ENCODE results near the gene WDR19.
"Not testable (repeated sequence)": the region's sequence is repeated elsewhere in the genome, so short reads cannot be mapped to it uniquely, and the experiment has no call there.

Gene WDR19

DNA sequence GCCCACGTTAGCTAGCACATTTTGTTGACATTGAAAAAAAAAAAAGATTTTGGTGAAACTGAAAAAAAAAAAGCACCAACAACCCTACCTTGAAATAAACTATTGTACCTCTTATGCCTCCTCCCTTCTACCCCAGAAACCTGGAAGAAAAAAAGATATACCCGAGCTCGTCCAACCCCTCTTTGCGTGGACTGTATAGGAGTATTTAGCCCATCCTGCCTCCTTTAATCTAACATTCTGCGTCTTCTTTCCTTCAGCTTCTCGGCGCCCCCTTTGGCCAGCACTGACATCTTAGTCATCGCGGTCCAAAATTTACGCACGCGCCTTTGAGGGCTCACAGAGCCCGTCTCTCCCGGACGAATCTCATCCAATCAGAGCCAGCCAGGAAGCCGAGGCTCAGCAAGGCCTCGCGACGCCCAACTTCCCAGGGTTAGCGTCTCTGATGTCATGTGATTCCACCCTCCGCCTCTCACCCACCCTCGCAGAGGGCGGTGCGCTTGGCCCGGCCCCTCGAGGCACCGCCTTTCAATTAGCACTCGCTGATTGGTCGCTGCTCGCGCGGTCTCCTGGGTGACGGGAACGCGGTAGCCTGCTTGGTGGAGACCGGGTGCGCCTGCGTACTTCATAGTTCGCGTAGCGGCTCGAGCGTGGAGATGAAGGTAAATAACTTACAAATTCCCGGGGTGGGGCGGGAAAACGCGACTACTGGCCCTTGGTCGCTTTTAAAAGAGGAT, at the start of gene WDR19:
TSS of gene WDR19 (plus strand) at position 625 of the 734 bp plus-strand sequence. CDS start at position 654, 29 bp downstream.
- TF ChIP-seq, protein P1, sequence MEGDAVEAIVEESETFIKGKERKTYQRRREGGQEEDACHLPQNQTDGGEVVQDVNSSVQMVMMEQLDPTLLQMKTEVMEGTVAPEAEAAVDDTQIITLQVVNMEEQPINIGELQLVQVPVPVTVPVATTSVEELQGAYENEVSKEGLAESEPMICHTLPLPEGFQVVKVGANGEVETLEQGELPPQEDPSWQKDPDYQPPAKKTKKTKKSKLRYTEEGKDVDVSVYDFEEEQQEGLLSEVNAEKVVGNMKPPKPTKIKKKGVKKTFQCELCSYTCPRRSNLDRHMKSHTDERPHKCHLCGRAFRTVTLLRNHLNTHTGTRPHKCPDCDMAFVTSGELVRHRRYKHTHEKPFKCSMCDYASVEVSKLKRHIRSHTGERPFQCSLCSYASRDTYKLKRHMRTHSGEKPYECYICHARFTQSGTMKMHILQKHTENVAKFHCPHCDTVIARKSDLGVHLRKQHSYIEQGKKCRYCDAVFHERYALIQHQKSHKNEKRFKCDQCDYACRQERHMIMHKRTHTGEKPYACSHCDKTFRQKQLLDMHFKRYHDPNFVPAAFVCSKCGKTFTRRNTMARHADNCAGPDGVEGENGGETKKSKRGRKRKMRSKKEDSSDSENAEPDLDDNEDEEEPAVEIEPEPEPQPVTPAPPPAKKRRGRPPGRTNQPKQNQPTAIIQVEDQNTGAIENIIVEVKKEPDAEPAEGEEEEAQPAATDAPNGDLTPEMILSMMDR (conservative IDR thresholded peaks at IDR 0.05; ENCODE audit: low read depth, low read length): peak; percentile 60
- peak within 1 kb of the TSS; percentile 98 for H3K4me3 ChIP-seq (ENCODE audit: low read length)
- DNase-seq (ENCODE audit: low read depth): peak; percentile 98

DNA sequence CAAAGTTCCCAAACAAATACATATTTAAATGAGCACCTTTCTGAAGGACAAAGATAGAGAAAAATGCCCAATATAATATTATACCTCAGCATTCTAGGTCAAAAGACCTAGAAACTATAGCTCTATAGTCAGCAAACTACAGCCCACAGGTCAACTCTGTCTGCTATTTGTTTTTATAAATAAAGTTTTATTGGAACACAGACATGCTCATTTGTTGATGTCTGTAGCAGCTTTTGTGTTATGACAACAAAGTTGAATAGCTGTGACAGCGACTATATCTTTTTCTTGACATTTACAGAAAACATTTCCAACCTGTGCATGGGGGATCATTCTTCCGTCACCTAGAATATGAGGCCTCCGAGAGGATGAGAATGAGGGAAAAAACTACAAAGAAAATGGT, 48.7 kb upstream of the WDR19 start:
- TF ChIP-seq, protein P1 (conservative IDR thresholded peaks at IDR 0.05; ENCODE audit: low read depth, low read length): no peak
- DNase-seq (ENCODE audit: low read depth): no peak
- H3K4me3 ChIP-seq (ENCODE audit: low read length): no peak overlapping the region

DNA sequence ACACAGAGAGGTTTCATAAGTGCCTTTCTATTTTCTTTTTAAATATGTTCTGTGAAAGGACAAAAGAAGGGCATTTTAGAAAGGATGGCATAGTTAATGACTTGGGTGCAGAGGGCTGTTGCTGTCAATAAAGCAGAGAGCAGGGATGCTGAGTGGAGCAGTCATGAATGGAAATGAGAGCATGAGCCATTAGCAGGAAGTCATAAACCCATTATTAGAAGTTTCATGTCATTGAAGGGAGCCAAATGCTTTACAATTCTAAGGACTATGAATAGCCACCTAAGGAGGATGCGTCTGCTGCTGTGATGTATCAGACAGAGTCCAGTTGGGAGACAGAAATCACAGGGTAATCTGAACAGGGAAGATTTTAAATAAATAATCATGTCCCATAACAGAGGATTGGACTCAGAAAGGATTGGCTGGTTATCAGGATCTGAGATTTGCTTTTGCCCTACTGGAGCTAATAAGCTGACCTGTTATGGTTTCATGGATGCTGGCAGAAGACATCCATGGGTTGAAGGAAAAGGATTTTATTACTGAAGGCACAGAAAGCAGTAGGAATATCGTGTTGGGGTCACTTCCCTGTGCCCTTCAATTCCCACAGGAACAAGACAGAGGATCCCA, 47.5 kb upstream of the WDR19 start:
- DNase-seq (ENCODE audit: low read depth): no peak
- TF ChIP-seq, protein P1 (conservative IDR thresholded peaks at IDR 0.05; ENCODE audit: low read depth, low read length): no peak
- peak overlapping the region; percentile 7 for H3K4me3 ChIP-seq (ENCODE audit: low read length)

DNA sequence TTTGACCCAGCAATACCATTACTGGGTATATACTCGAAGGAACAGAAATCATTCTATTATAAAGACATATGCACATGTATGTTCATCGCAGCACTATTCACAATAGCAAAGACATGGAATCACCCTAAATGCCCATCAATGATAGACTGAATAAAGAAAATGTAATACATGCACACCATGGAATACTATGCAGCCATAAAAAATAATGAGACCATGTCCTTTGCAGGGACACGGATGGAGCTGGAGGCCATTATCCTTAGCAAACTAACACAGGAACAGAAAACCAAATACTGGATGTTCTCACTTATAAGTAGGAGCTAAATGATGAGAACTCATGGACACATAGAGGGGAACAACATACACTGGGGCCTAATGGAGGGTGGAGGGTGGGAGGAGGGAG, 44.1 kb upstream of the WDR19 start:
- H3K4me3 ChIP-seq (ENCODE audit: low read length); DNase-seq (ENCODE audit: low read depth): not testable (repeated sequence)

DNA sequence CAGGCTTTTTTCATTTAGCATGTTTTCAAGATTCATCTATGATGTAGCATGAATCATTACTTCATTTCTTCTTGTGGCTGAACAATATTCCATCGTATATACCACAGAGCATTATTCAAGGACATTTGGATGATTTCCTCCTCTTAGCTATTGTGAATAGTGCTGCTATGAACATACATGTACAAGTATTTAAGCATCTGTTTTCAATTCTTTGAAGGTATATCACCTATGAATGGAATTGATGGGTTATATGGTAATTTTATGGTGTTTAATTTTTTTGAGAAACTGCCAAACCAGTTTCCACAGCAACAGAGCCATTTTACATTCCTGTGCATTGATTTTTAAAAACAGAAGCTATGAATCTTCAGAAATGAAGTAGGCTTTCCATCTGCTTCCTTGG, 36.1 kb upstream of the WDR19 start:
- no peak for DNase-seq (ENCODE audit: low read depth)
- TF ChIP-seq, protein P1 (conservative IDR thresholded peaks at IDR 0.05; ENCODE audit: low read depth, low read length): no peak
- H3K4me3 ChIP-seq (ENCODE audit: low read length): no peak overlapping the region

DNA sequence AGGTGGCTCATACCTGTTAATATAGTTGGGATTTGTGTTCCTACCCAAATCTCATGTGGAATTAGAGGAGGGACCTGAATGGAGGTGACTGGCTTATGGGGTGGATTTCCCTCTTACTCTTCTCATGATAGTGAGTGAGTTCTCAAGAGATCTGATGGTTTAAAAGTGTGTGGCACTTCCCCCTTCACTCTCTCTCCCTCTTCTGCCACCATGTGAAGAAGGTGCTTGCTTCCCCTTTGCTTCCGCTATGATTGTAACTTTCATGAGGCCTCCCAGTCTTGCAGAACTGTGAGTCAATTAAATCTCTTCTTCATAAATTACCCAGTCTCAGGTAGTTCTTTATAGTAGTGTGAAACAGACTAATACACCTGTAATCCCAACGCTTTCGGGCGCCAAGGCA, 28.3 kb upstream of the WDR19 start:
- TF ChIP-seq, protein P1 (conservative IDR thresholded peaks at IDR 0.05; ENCODE audit: low read depth, low read length): no peak
- no peak for DNase-seq (ENCODE audit: low read depth)
- H3K4me3 ChIP-seq (ENCODE audit: low read length): no peak overlapping the region

DNA sequence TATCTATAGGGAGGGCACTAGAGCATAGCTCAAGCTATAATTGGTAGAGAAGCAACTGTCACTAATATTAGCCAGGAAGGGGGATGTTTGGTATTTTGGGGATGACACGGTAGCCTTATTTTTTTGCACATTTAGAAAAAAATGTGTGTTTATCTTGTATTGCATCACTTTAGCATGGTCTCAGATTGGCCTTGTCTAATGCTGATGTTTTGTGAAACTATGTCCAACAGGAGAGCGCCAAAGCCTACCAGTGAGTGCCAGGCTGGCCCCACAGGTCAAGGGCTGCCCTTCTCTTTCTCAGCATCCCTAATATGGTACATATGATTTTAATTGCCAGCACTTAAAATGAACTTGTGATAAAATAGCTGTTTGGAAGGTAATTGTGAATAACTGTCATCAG, 24.8 kb upstream of the WDR19 start:
- TF ChIP-seq, protein P1 (conservative IDR thresholded peaks at IDR 0.05; ENCODE audit: low read depth, low read length): no peak
- DNase-seq (ENCODE audit: low read depth): no peak
- H3K4me3 ChIP-seq (ENCODE audit: low read length): no peak overlapping the region

Measured in retinal pigment epithelial cell (primary cell).